OCI-LY1 (cell line): ENCODE results near the gene AOAH.

Source experiments
- H2AFZ ChIP-seq: fragments of 200-600 bp; sonication (generic), shearing (Covaris generic); 2 replicates; pipeline ENCODE4 v1.6.0; 2014; ENCODE audit warnings: antibody characterized with exemption, mild to moderate bottlenecking, low read length
- H3F3A ChIP-seq: fragments of 200-600 bp; sonication (generic), shearing (Covaris generic); 2 replicates; pipeline ENCODE4 v1.6.0; 2014; ENCODE audit warnings: mild to moderate bottlenecking, antibody characterized with exemption, low read length, moderate library complexity; ENCODE audit not compliant: insufficient read depth
- H3K27ac ChIP-seq: fragments of 200-600 bp; sonication (generic); 2 replicates; pipeline ENCODE4 v1.5.1; 2014; ENCODE audit warnings: low read length, mixed run types, mild to moderate bottlenecking, low read depth; ENCODE audit not compliant: poor library complexity, severe bottlenecking
- H3K27me3 ChIP-seq: fragments of 200-600 bp; sonication (generic); 2 replicates; pipeline ENCODE4 v1.6.0; 2014; ENCODE audit warnings: antibody characterized with exemption, mild to moderate bottlenecking, low read length, moderate library complexity; ENCODE audit not compliant: insufficient read depth
- H3K36me3 ChIP-seq: fragments of 200-600 bp; sonication (generic); 2 replicates; pipeline ENCODE4 v1.6.1; 2014; ENCODE audit warnings: mild to moderate bottlenecking, antibody characterized with exemption, low read length, moderate library complexity, mixed read lengths; ENCODE audit not compliant: insufficient read depth
- H3K4me1 ChIP-seq: fragments of 200-600 bp; sonication (generic); 2 replicates; pipeline ENCODE4 v1.5.1; 2014; ENCODE audit warnings: mild to moderate bottlenecking, low read length, moderate library complexity; ENCODE audit not compliant: insufficient read depth, severe bottlenecking
- H3K4me2 ChIP-seq: fragments of 200-600 bp; sonication (generic), shearing (Covaris generic); 2 replicates; pipeline ENCODE4 v1.6.1; 2014; ENCODE audit warnings: low read length
- H3K4me3 ChIP-seq: fragments of 200-600 bp; sonication (generic); 2 replicates; pipeline ENCODE4 v1.5.1; 2014; ENCODE audit warnings: low read length, low read depth, mild to moderate bottlenecking, mixed read lengths; ENCODE audit not compliant: poor library complexity, severe bottlenecking
- H3K79me2 ChIP-seq: fragments of 200-600 bp; shearing (Covaris generic); 2 replicates; pipeline ENCODE4 v1.6.1; 2016; ENCODE audit warnings: mixed run types, low read length, mixed read lengths; ENCODE audit not compliant: insufficient read depth
- H3K9ac ChIP-seq: fragments of 200-600 bp; sonication (generic), shearing (Covaris generic); 2 replicates; pipeline ENCODE4 v1.6.1; 2014; ENCODE audit warnings: mild to moderate bottlenecking, low read length, mixed read lengths
- H3K9me2 ChIP-seq: fragments of 200-600 bp; sonication (generic), shearing (Covaris generic); 2 replicates; pipeline ENCODE4 v1.6.1; 2014; ENCODE audit warnings: low read depth, mild to moderate bottlenecking, low read length, mixed read lengths
- H3K9me3 ChIP-seq: fragments of 200-600 bp; shearing (Covaris generic); 2 replicates; pipeline ENCODE4 v1.6.1; 2014; ENCODE audit warnings: low read length, mixed read lengths
- H4K20me1 ChIP-seq: fragments of 200-600 bp; sonication (generic), shearing (Covaris generic); 2 replicates; pipeline ENCODE4 v1.6.0; 2016; ENCODE audit warnings: mild to moderate bottlenecking, low read length; ENCODE audit not compliant: insufficient read depth
- EZH2 ChIP-seq: fragments of 200-600 bp; sonication (generic), shearing (Covaris generic); IDR thresholded peaks from 2 replicates; pipeline ENCODE4 v1.8.0; 2017; ENCODE audit warnings: borderline replicate concordance, mixed run types, mild to moderate bottlenecking, antibody characterized with exemption, low read length, moderate library complexity, mixed read lengths
- TF ChIP-seq, protein P1 (sequence below): fragments of 200-600 bp; sonication (generic), shearing (Covaris generic); IDR thresholded peaks from 2 replicates; pipeline ENCODE4 v1.5.1; 2017; ENCODE audit warnings: mild to moderate bottlenecking, antibody characterized with exemption, low read length, moderate library complexity, mixed read lengths

The AOAH gene

GRCh38 chr7:36644625-36645422 lies 79.5 kb downstream of the AOAH start:
- Histone ChIP-seq H3K27me3 (0 out of 2 replicates have a peak, but pooled peaks cover 6% of the 10 kb centered on the region), H3K27ac (no peak overlapping the region), H2AFZ (no peak overlapping the region), H3K9me2 (no peaks in the 10 kb centered on the region), H3K4me2 (no peak overlapping the region), H3K9me3 (no peaks in the 10 kb centered on the region), H3F3A (no peaks in the 10 kb centered on the region), H3K36me3 (no peaks in the 10 kb centered on the region), H3K4me3 (no peak overlapping the region), H4K20me1 (no peaks in the 10 kb centered on the region), H3K4me1 (no peaks in the 10 kb centered on the region), H3K9ac (no peak overlapping the region), H3K79me2 (no peaks in the 10 kb centered on the region)
- TF ChIP-seq EZH2: no peak
- TF ChIP-seq, protein P1, sequence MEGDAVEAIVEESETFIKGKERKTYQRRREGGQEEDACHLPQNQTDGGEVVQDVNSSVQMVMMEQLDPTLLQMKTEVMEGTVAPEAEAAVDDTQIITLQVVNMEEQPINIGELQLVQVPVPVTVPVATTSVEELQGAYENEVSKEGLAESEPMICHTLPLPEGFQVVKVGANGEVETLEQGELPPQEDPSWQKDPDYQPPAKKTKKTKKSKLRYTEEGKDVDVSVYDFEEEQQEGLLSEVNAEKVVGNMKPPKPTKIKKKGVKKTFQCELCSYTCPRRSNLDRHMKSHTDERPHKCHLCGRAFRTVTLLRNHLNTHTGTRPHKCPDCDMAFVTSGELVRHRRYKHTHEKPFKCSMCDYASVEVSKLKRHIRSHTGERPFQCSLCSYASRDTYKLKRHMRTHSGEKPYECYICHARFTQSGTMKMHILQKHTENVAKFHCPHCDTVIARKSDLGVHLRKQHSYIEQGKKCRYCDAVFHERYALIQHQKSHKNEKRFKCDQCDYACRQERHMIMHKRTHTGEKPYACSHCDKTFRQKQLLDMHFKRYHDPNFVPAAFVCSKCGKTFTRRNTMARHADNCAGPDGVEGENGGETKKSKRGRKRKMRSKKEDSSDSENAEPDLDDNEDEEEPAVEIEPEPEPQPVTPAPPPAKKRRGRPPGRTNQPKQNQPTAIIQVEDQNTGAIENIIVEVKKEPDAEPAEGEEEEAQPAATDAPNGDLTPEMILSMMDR: no peak

DNA sequence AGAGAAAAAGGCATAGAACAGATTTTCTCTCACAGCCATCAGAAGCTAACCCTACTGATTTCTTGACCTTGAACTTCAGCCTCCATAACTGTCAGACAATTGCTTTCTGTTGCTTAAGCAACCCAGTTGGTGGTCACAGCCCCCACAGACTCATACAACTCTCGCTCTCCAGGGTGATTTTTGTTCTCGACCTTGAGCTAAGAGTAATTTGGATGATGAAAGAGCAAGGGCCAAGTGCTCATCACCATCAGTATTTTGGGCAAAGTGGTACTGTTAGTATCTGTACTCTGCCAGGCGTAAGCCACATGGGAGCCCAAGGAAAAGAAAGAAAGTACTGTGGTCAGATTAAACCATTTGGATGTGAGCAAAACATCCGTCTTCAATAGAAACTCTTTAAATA lies 81.9 kb downstream of the AOAH start:
- Histone ChIP-seq H2AFZ (no peak overlapping the region), H3K4me3 (no peak overlapping the region), H4K20me1 (no peaks in the 10 kb centered on the region), H3K9me3 (no peaks in the 10 kb centered on the region), H3K36me3 (no peaks in the 10 kb centered on the region), H3K4me1 (no peaks in the 10 kb centered on the region), H3K9me2 (no peaks in the 10 kb centered on the region), H3F3A (no peaks in the 10 kb centered on the region), H3K27ac (no peak overlapping the region), H3K79me2 (no peaks in the 10 kb centered on the region), H3K27me3 (0 out of 2 replicates have a peak, but pooled peaks cover 6% of the 10 kb centered on the region), H3K9ac (no peak overlapping the region), H3K4me2 (no peak overlapping the region)
- TF ChIP-seq, protein P1: no peak
- no peak for TF ChIP-seq EZH2

- no peak overlapping the region for H3K9ac ChIP-seq
- no peaks in the 10 kb centered on the region for H3K36me3 ChIP-seq
- no peaks in the 10 kb centered on the region for H3K4me1 ChIP-seq
- H3K9me3 ChIP-seq: no peaks in the 10 kb centered on the region
- H4K20me1 ChIP-seq: no peaks in the 10 kb centered on the region
- no peak overlapping the region for H3K4me3 ChIP-seq
- H3K79me2 ChIP-seq: no peaks in the 10 kb centered on the region
- H3K4me2 ChIP-seq: no peak overlapping the region
- no peaks in the 10 kb centered on the region for H3F3A ChIP-seq
- H3K9me2 ChIP-seq: no peaks in the 10 kb centered on the region
- TF ChIP-seq, protein P1: no peak
- no peak for TF ChIP-seq EZH2
- H2AFZ ChIP-seq: no peak overlapping the region
- 0 out of 2 replicates have a peak, but pooled peaks cover 6% of the 10 kb centered on the region for H3K27me3 ChIP-seq
- no peak overlapping the region for H3K27ac ChIP-seq
These were observed 82.3 kb downstream of the AOAH start for GRCh38 chr7:36642010-36642409.
